Smooth muscle cell (in vitro differentiated cells): ENCODE measurements around the gene BAZ1A. TPM values are rescaled to one million over a fixed set of nuclear protein-coding genes. Genes with fewer than 3 reads are reported as not detected.

ENCODE experiments used
- DNase-seq: peaks from one replicate; lab custom pipeline; 2025; ENCODE audit not compliant: unreplicated experiment; lab: John Stamatoyannopoulos, UW
- H2AFZ ChIP-seq: fragments of 200-600 bp; sonication (generic); 2 replicates; pipeline ENCODE4 v1.6.0; 2016; ENCODE audit warnings: antibody characterized with exemption, low read depth, mild to moderate bottlenecking
- H3F3A ChIP-seq: fragments of 200-600 bp; sonication (generic); 2 replicates; pipeline ENCODE4 v1.6.0; 2017; ENCODE audit warnings: antibody characterized with exemption, low read depth
- H3K27ac ChIP-seq: fragments of 200-600 bp; sonication (generic); 2 replicates; pipeline ENCODE4 v1.5.1; 2016; ENCODE audit warnings: low read depth, mild to moderate bottlenecking
- H3K27me3 ChIP-seq: fragments of 200-600 bp; sonication (generic); 2 replicates; pipeline ENCODE4 v1.6.1; 2016; ENCODE audit warnings: low read depth, mild to moderate bottlenecking
- H3K36me3 ChIP-seq: fragments of 200-600 bp; sonication (generic); 2 replicates; pipeline ENCODE4 v1.5.1; 2016; ENCODE audit warnings: low read depth
- H3K4me1 ChIP-seq: fragments of 200-600 bp; sonication (generic); 2 replicates; pipeline ENCODE4 v1.5.1; 2016; ENCODE audit warnings: low read depth
- H3K4me2 ChIP-seq: fragments of 200-600 bp; sonication (generic); 2 replicates; pipeline ENCODE4 v1.6.0; 2016; ENCODE audit warnings: mild to moderate bottlenecking
- H3K4me3 ChIP-seq: fragments of 200-600 bp; sonication (generic); 2 replicates; pipeline ENCODE4 v1.5.1; 2016; ENCODE audit warnings: mild to moderate bottlenecking
- H3K79me2 ChIP-seq: fragments of 200-600 bp; sonication (generic); 2 replicates; pipeline ENCODE4 v1.6.0; 2016; ENCODE audit warnings: low read depth, mild to moderate bottlenecking
- H3K9ac ChIP-seq: fragments of 200-600 bp; sonication (generic); 2 replicates; pipeline ENCODE4 v1.6.0; 2016; ENCODE audit warnings: low read depth
- H3K9me3 ChIP-seq: fragments of 200-600 bp; sonication (generic); replicated peaks from 2 replicates; pipeline ENCODE4 v1.5.1; 2016; ENCODE audit warnings: low read depth
- H4K20me1 ChIP-seq: fragments of 200-600 bp; sonication (generic); 2 replicates; pipeline ENCODE4 v1.6.0; 2016; ENCODE audit warnings: low read depth
- CTCF ChIP-seq: fragments of 200-600 bp; sonication (generic); IDR thresholded peaks from 2 replicates; pipeline ENCODE4 v1.5.1; 2017; ENCODE audit warnings: borderline replicate concordance, mild to moderate bottlenecking, antibody characterized with exemption; ENCODE audit not compliant: insufficient read depth, poor library complexity, severe bottlenecking
- WGBS: methylation state at CpG from one replicate; pipeline ENCODE4 v1.1.7; 2016; ENCODE audit warnings: low lambda C conversion rate; 5-methylcytosine and 5-hydroxymethylcytosine counted together
- polyA plus RNA-seq: library from polyadenylated mRNA; unstranded; fragments of >200 nt; fragmentation: Nextera tagmentation; extraction: Ambion mirVana; gene quantifications from 2 replicates; pipeline ENCODE4 v1.2.1, GENCODE V29; 2016
- total RNA-seq: library from RNA; depleted of rRNA; stranded (reverse); fragments of >200 nt; gene quantifications from 2 replicates; pipeline ENCODE4 v1.2.3, GENCODE V29; 2014

BAZ1A gene
- total and polyA plus RNA-seq, 2 experiments from 2014 or later: 12.4 to 21.7 TPM

- WGBS: 86% methylated on average over 1 of the region's 1 CpG
- Histone ChIP-seq H3K9ac (no peak overlapping the region), H3K9me3 (no peaks in the 10 kb centered on the region), H4K20me1 (no peaks in the 10 kb centered on the region), H3F3A (no peaks in the 10 kb centered on the region), H3K4me3 (no peak overlapping the region), H3K4me1 (no peaks in the 10 kb centered on the region), H3K4me2 (no peak overlapping the region), H3K36me3 (peaks cover 15% of the 10 kb centered on the region), H3K27me3 (no peaks in the 10 kb centered on the region), H2AFZ (no peak overlapping the region), H3K27ac (no peak overlapping the region), H3K79me2 (no peaks in the 10 kb centered on the region)
- no peak for TF ChIP-seq CTCF
- no peak for DNase-seq
Measured at GRCh38 chr14:34796902-34797301, 78.3 kb downstream of the BAZ1A start.

DNA sequence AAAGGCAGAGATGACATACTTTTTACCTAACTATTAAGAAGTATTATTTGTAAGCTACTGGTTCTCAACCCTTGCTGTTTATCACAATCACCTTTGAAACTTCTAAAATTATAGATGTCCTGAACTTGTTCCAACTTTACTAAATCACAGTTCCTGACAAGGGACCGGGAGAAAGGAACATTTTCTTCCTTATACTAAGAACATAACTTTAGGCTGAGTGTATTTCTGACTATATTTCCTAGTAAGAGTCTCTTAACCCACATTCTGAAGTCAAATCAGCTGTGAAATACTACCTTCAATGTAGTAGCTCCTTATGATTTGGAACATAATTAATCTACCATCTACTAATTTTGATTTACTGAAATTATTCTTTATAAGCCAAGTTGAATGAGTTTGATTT, 80.2 kb downstream of the BAZ1A start:
- TF ChIP-seq CTCF: no peak
- Histone ChIP-seq H3K36me3 (peaks cover 15% of the 10 kb centered on the region), H3K4me3 (no peak overlapping the region), H3K4me1 (no peaks in the 10 kb centered on the region), H3K79me2 (no peaks in the 10 kb centered on the region), H2AFZ (no peak overlapping the region), H4K20me1 (no peaks in the 10 kb centered on the region), H3K27me3 (no peaks in the 10 kb centered on the region), H3K27ac (no peak overlapping the region), H3F3A (no peaks in the 10 kb centered on the region), H3K4me2 (no peak overlapping the region), H3K9me3 (no peaks in the 10 kb centered on the region), H3K9ac (no peak overlapping the region)
- WGBS: 97% methylated on average over 1 of the region's 1 CpG
- no peak for DNase-seq

DNA sequence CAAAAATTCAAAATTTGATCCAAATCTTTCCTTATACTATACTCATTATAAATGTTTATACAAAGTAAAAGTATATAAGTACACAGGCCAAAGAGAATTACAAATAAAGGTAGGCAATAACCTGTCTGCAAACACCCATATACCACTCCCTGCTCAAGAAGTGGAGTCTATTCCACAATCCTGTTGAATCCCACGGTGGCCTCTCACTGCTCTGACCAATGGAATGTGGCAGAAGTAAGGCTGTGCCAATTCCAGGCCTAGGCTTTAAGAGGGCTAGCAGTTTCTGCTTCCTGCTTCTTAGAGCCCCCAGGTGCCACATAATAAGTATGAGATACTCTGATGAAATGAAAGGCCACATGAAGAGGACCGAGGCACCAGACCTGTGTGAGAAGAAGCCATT, 80.9 kb downstream of the BAZ1A start:
- Histone ChIP-seq H4K20me1 (no peaks in the 10 kb centered on the region), H3K27ac (no peak overlapping the region), H3K9me3 (no peaks in the 10 kb centered on the region), H3K36me3 (peaks cover 13% of the 10 kb centered on the region), H3K9ac (no peak overlapping the region), H3K79me2 (no peaks in the 10 kb centered on the region), H3K4me1 (no peaks in the 10 kb centered on the region), H3K27me3 (no peaks in the 10 kb centered on the region), H3K4me2 (no peak overlapping the region), H3K4me3 (no peak overlapping the region), H3F3A (no peaks in the 10 kb centered on the region), H2AFZ (no peak overlapping the region)
- no peak for TF ChIP-seq CTCF
- 92% methylated on average over 2 of the region's 2 CpGs for WGBS
- DNase-seq: no peak

DNA sequence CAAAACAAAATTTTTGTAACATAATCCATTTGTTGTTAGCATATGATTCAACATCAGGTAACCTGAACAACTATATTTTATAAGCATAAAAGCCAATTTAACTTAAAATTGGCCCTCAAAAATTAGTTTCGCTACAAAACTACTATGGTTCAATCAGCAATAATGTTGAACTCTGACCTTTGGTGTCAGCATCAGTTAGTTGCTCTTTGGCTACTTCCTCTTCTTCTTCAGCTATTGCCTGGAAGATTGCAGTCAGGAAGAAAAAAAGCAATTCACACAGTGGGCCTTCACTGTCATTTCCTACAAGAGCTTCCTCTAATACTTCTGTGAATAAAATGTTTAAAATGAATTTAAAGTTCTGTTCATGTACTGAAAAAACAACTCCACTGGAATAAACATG, 82.6 kb downstream of the BAZ1A start:
- no peak for DNase-seq
- H3K4me1 ChIP-seq: no peaks in the 10 kb centered on the region
- H2AFZ ChIP-seq: no peak overlapping the region
- no peaks in the 10 kb centered on the region for H4K20me1 ChIP-seq
- H3K27ac ChIP-seq: no peak overlapping the region
- H3K9me3 ChIP-seq: no peaks in the 10 kb centered on the region
- no peak overlapping the region for H3K4me3 ChIP-seq
- no peak for TF ChIP-seq CTCF
- no peak overlapping the region for H3K9ac ChIP-seq
- 100% methylated on average over 1 of the region's 1 CpG for WGBS
- H3K4me2 ChIP-seq: no peak overlapping the region
- H3K36me3 ChIP-seq: peaks cover 7% of the 10 kb centered on the region
- no peaks in the 10 kb centered on the region for H3K27me3 ChIP-seq
- H3K79me2 ChIP-seq: no peaks in the 10 kb centered on the region
- no peaks in the 10 kb centered on the region for H3F3A ChIP-seq
